Measurements from ENCODE around the gene SERPINB2.
"Not testable (repeated sequence)": the region's sequence is repeated elsewhere in the genome, so short reads cannot be mapped to it uniquely, and the experiment has no call there.

Gene SERPINB2

GRCh38 chr18:63890237-63890949, 2.9 kb downstream of the SERPINB2 start:
- no peak for DNase-seq

GRCh38 chr18:63890950-63891304, 3.4 kb downstream of the SERPINB2 start:
- no peak for DNase-seq

- no peak for DNase-seq
These were observed 5.1 kb downstream of the SERPINB2 start for GRCh38 chr18:63892566-63892965.

GRCh38 chr18:63894106-63894772, 6.7 kb downstream of the SERPINB2 start:
- no peak for DNase-seq

- no peak for DNase-seq
These were observed 7.7 kb downstream of the SERPINB2 start for GRCh38 chr18:63895190-63895589.

GRCh38 chr18:63897072-63897471, 9.6 kb downstream of the SERPINB2 start:
- no peak for DNase-seq

- DNase-seq, result no peak
These were observed 11.7 kb downstream of the SERPINB2 start for GRCh38 chr18:63899206-63899605.

GRCh38 chr18:63903851-63904570, 16.5 kb downstream of the SERPINB2 start:
- DNase-seq, result no peak

GRCh38 chr18:63904694-63905093, 17.2 kb downstream of the SERPINB2 start:
- DNase-seq, result no peak

- no peak for DNase-seq
These were observed 17.9 kb downstream of the SERPINB2 start for GRCh38 chr18:63905361-63905760.

GRCh38 chr18:63906056-63906455, 18.6 kb downstream of the SERPINB2 start:
- DNase-seq, result no peak

- DNase-seq, result no peak
These were observed 20.2 kb downstream of the SERPINB2 start, which contains the start of gene SERPINB10 for GRCh38 chr18:63907664-63908063. Gene SERPINB10, plus strand, starts transcription at chr18:63907958. Its CDS starts 7,553 bp downstream, at chr18:63915511.

GRCh38 chr18:63908858-63909257, 21.4 kb downstream of the SERPINB2 start:
- no peak for DNase-seq

GRCh38 chr18:63909870-63910269, 22.4 kb downstream of the SERPINB2 start:
- no peak for DNase-seq

- DNase-seq, result no peak
These were observed 30.3 kb downstream of the SERPINB2 start for GRCh38 chr18:63917817-63918216.

GRCh38 chr18:63922049-63922448, 34.5 kb downstream of the SERPINB2 start:
- DNase-seq, result no peak

GRCh38 chr18:63924551-63924950, 37.0 kb downstream of the SERPINB2 start:
- no peak for DNase-seq

- DNase-seq, result no peak
These were observed 40.8 kb downstream of the SERPINB2 start for GRCh38 chr18:63928331-63928730.

- not testable (repeated sequence) for DNase-seq
These were observed 41.9 kb downstream of the SERPINB2 start for GRCh38 chr18:63929369-63929768.

- DNase-seq, result no peak
These were observed 43.4 kb downstream of the SERPINB2 start for GRCh38 chr18:63930773-63931354.

- peak; percentile 66 for DNase-seq
These were observed 48.8 kb downstream of the SERPINB2 start for GRCh38 chr18:63936156-63936931.

GRCh38 chr18:63936932-63937393, 49.5 kb downstream of the SERPINB2 start:
- no peak for DNase-seq

- DNase-seq, result no peak
These were observed 52.5 kb downstream of the SERPINB2 start for GRCh38 chr18:63940008-63940407.
